ENCODE measurements around the gene ELMO3.

ELMO3 gene

GRCh38 chr16:67226804-67227566 lies 28.1 kb downstream of the ELMO3 start, which contains the start of gene TMEM208:
TMEM208 (plus strand) TSS chr16:67227130; CDS start chr16:67227219, 89 bp downstream.
- peak; percentile 99 for DNase-seq

GRCh38 chr16:67227567-67227921 lies 28.6 kb downstream of the ELMO3 start:
- no peak for DNase-seq

- no peak for DNase-seq
Measured at GRCh38 chr16:67228034-67228785, 29.3 kb downstream of the ELMO3 start.

- DNase-seq: no peak
Measured at GRCh38 chr16:67228905-67229304, 30.0 kb downstream of the ELMO3 start.

GRCh38 chr16:67229906-67230808 lies 31.2 kb downstream of the ELMO3 start:
- no peak for DNase-seq

GRCh38 chr16:67230809-67231660 lies 32.1 kb downstream of the ELMO3 start:
- DNase-seq: no peak

- no peak for DNase-seq
Measured at GRCh38 chr16:67233596-67233995, 34.7 kb downstream of the ELMO3 start.

GRCh38 chr16:67234180-67234597 lies 35.3 kb downstream of the ELMO3 start:
- DNase-seq: no peak

GRCh38 chr16:67235816-67236562 lies 37.1 kb downstream of the ELMO3 start:
- DNase-seq: no peak

- peak; percentile 88 for DNase-seq
Measured at GRCh38 chr16:67236563-67237395, 37.8 kb downstream of the ELMO3 start.

GRCh38 chr16:67237396-67238277 lies 38.7 kb downstream of the ELMO3 start:
- DNase-seq: no peak

- DNase-seq: no peak
Measured at GRCh38 chr16:67238278-67238575, 39.3 kb downstream of the ELMO3 start.

GRCh38 chr16:67238806-67239470 lies 40.0 kb downstream of the ELMO3 start:
- no peak for DNase-seq

GRCh38 chr16:67240506-67240905 lies 41.6 kb downstream of the ELMO3 start:
- no peak for DNase-seq

GRCh38 chr16:67241008-67241900 lies 42.3 kb downstream of the ELMO3 start:
- no peak for DNase-seq

GRCh38 chr16:67242138-67242730 lies 43.3 kb downstream of the ELMO3 start:
- no peak for DNase-seq

GRCh38 chr16:67243481-67243880 lies 44.5 kb downstream of the ELMO3 start:
- no peak for DNase-seq
